ENCODE data around the gene ITGB4.

DNA sequence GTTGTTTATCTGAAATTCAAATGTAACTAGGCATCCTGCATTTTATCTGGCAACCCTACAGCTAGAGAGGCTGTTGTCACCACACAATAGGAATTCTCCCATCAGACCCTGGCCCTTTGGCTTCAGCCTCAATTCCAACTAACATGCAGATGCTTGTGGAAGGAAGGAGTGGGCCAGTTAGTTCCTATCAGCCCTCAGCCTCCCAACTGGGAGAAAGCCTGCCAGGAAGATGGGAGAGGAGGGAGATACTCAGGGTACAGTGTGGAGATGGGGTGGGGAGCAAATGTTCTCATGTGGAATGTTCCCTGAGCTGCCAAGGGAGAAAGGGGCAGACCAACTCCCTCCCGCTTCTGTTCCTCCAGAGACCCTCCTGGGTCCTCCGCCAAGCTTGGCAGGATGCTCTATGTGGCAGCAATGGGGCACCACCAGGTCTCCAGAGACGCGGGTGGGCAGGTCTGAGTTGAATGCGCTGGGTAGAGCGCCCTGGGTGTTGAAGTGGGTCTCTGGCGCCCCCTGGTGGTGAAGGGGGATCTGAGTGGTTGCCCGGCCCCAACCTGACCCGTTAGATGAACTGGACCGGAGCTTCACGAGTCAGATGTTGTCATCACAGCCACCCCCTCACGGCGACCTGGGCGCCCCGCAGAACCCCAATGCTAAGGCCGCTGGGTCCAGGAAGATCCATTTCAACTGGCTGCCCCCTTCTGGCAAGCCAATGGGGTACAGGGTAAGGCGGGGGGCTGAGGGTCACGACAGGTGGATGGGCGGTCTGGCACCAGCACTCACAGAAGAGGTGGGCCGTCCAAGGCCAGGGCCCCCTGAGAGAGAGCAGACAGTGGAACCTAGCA, 28.5 kb downstream of the ITGB4 start:
- TF ChIP-seq POLR2A (IDR thresholded peaks at IDR 0.05; ENCODE audit: low read length) (no peak), CTCF (IDR thresholded peaks at IDR 0.05) (peak; percentile 97), EP300 (IDR thresholded peaks at IDR 0.05) (no peak), KDM5A (IDR thresholded peaks at IDR 0.05) (no peak), JUNB (IDR thresholded peaks at IDR 0.05) (no peak), REST (IDR thresholded peaks at IDR 0.05) (no peak), HMGXB4 (CRISPR knock-in tag; IDR thresholded peaks at IDR 0.05; ENCODE audit: borderline replicate concordance) (no peak)
- TF ChIP-seq, protein P1, sequence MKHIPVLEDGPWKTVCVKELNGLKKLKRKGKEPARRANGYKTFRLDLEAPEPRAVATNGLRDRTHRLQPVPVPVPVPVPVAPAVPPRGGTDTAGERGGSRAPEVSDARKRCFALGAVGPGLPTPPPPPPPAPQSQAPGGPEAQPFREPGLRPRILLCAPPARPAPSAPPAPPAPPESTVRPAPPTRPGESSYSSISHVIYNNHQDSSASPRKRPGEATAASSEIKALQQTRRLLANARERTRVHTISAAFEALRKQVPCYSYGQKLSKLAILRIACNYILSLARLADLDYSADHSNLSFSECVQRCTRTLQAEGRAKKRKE (CRISPR knock-in tag; IDR thresholded peaks at IDR 0.05; ENCODE audit: low read depth) = no peak
